ENCODE measurements around the gene STARD13.

DNA sequence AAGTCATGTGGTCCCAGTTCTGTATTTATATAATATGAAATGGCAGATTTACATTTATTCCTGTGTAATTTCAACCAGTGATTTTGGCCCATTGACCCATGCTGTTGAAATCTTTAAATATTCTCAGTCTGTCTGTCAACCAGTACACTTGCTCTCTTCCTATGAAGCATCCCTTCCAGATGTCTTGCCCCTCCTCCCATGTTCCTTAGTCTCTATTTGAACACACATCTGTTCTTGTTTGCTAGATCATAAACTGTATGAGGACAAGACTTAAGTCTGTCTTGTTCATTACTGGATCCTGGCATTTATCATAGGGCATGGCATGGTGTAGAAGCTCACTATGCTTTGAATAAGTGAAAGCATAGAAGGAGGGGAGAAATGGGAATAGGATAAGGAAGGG, 34.9 kb downstream of the STARD13 start:
- TF ChIP-seq HNF4G (IDR thresholded peaks at IDR 0.05) (no peak), RAD21 (IDR thresholded peaks at IDR 0.05) (no peak), REST (IDR thresholded peaks at IDR 0.05) (no peak), TAF1 (conservative IDR thresholded peaks at IDR 0.05) (no peak), YY1 (IDR thresholded peaks at IDR 0.05) (no peak), SP1 (IDR thresholded peaks at IDR 0.05) (no peak), JUND (IDR thresholded peaks at IDR 0.05) (no peak), RXRA (IDR thresholded peaks at IDR 0.05) (no peak)
- TF ChIP-seq, protein P1, sequence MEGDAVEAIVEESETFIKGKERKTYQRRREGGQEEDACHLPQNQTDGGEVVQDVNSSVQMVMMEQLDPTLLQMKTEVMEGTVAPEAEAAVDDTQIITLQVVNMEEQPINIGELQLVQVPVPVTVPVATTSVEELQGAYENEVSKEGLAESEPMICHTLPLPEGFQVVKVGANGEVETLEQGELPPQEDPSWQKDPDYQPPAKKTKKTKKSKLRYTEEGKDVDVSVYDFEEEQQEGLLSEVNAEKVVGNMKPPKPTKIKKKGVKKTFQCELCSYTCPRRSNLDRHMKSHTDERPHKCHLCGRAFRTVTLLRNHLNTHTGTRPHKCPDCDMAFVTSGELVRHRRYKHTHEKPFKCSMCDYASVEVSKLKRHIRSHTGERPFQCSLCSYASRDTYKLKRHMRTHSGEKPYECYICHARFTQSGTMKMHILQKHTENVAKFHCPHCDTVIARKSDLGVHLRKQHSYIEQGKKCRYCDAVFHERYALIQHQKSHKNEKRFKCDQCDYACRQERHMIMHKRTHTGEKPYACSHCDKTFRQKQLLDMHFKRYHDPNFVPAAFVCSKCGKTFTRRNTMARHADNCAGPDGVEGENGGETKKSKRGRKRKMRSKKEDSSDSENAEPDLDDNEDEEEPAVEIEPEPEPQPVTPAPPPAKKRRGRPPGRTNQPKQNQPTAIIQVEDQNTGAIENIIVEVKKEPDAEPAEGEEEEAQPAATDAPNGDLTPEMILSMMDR (IDR thresholded peaks at IDR 0.05; ENCODE audit: low read depth, low read length, missing input control) = no peak
- TF ChIP-seq, protein P2, sequence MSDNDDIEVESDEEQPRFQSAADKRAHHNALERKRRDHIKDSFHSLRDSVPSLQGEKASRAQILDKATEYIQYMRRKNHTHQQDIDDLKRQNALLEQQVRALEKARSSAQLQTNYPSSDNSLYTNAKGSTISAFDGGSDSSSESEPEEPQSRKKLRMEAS (IDR thresholded peaks at IDR 0.05) = no peak

Data from liver (tissue), 3 donors.